GM23338 (cell line): ENCODE data around the gene SMOC2.

Experiments used
- CREB1 ChIP-seq: fragments of 250-450 bp; sonication (Bioruptor Pico); IDR thresholded peaks from 2 replicates; pipeline ENCODE4 v1.5.0; 2020; ENCODE audit warnings: low read depth, mild to moderate bottlenecking, moderate library complexity
- CTCF ChIP-seq, 2 experiments: fragments of 200-600 bp in 1 of 2; sonication (generic) in 1 of 2; conservative IDR thresholded peaks; 2 replicates each; pipeline versions ENCODE4 v1.5.1 to v1.6.1; 2016 to 2017; ENCODE audit warnings: antibody characterized with exemption in 2 of 2, low read depth in 2 of 2, mild to moderate bottlenecking in 2 of 2, moderate library complexity in 1 of 2
- EZH2 ChIP-seq: fragments of 200-600 bp; sonication (generic); IDR thresholded peaks from one replicate; pipeline ENCODE4 v1.8.0; 2017; ENCODE audit warnings: antibody characterized with exemption, mild to moderate bottlenecking, low read depth; ENCODE audit not compliant: unreplicated experiment
- EZH2phosphoT487 ChIP-seq: fragments of 200-600 bp; sonication (generic); IDR thresholded peaks from one replicate; pipeline ENCODE4 v1.8.1; 2018; ENCODE audit warnings: antibody characterized with exemption; ENCODE audit not compliant: unreplicated experiment
- JUNB ChIP-seq: IDR thresholded peaks from one replicate; pipeline ENCODE4 v1.6.1; 2016; ENCODE audit warnings: antibody characterized with exemption; ENCODE audit not compliant: unreplicated experiment
- POLR2AphosphoS5 ChIP-seq: IDR thresholded peaks from 2 replicates; pipeline ENCODE4 v1.6.1; 2016; ENCODE audit warnings: antibody characterized with exemption, low read depth
- REST ChIP-seq: IDR thresholded peaks from one replicate; pipeline ENCODE4 v1.6.1; 2018; ENCODE audit warnings: antibody characterized with exemption; ENCODE audit not compliant: unreplicated experiment
- STAT1 ChIP-seq: IDR thresholded peaks from one replicate; pipeline ENCODE4 v1.6.1; 2016; ENCODE audit warnings: antibody characterized with exemption; ENCODE audit not compliant: unreplicated experiment
- ZNF331 ChIP-seq: fragments of 250-450 bp; sonication (Bioruptor Pico); IDR thresholded peaks from 2 replicates; pipeline ENCODE4 v1.5.0; 2020; ENCODE audit warnings: low read depth, mild to moderate bottlenecking, moderate library complexity

- TF ChIP-seq EZH2: no peak
- TF ChIP-seq POLR2AphosphoS5: no peak
- no peak for TF ChIP-seq CTCF (conservative IDR thresholded peaks at IDR 0.05; ENCODE audit: low read depth in 2 of 2)
- TF ChIP-seq REST: no peak
- TF ChIP-seq EZH2phosphoT487: no peak
- TF ChIP-seq ZNF331 (CRISPR knock-in tag): no peak
- TF ChIP-seq CREB1 (CRISPR knock-in tag): no peak
- TF ChIP-seq JUNB: no peak
- TF ChIP-seq STAT1: no peak
These were observed 161.6 kb downstream of the SMOC2 start for GRCh38 chr6:168602576-168602975.
